NCI-H526 treated with DMSO at 0.1 percent for 48 hours (cell line): ENCODE data around the gene SEPTIN2.
"Not testable (repeated sequence)": the region's sequence is repeated elsewhere in the genome, so short reads cannot be mapped to it uniquely, and the experiment has no call there.

Experiments
- DNase-seq: peaks from one replicate; lab custom pipeline; 2025; lab: John Stamatoyannopoulos, UW

The SEPTIN2 gene

DNA sequence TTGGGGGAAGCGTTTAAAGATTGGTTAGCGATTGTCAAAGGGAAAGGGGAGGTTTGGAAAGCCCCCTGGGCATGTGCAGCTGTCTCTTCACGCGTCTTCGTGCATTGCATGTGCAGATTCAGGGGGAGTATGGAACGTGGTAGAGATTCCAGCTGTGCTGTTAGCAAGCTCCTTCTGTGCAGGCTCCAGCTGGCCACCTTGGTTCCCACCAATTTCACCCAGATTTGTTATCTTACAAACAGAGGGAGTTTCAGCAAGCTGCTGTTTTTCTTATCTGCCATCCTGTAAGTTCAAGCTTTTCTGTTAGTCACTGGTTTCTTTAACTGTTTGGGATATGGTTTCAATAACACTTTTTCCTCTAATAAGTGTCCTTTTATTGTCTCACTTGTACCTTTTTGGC lies 70.8 kb downstream of the SEPTIN2 start:
- DNase-seq, result no peak

- DNase-seq, result no peak
Observed at GRCh38 chr2:241389697-241390096, 74.0 kb downstream of the SEPTIN2 start.

- DNase-seq, result no peak
Observed at GRCh38 chr2:241390301-241391206, 74.8 kb downstream of the SEPTIN2 start.

DNA sequence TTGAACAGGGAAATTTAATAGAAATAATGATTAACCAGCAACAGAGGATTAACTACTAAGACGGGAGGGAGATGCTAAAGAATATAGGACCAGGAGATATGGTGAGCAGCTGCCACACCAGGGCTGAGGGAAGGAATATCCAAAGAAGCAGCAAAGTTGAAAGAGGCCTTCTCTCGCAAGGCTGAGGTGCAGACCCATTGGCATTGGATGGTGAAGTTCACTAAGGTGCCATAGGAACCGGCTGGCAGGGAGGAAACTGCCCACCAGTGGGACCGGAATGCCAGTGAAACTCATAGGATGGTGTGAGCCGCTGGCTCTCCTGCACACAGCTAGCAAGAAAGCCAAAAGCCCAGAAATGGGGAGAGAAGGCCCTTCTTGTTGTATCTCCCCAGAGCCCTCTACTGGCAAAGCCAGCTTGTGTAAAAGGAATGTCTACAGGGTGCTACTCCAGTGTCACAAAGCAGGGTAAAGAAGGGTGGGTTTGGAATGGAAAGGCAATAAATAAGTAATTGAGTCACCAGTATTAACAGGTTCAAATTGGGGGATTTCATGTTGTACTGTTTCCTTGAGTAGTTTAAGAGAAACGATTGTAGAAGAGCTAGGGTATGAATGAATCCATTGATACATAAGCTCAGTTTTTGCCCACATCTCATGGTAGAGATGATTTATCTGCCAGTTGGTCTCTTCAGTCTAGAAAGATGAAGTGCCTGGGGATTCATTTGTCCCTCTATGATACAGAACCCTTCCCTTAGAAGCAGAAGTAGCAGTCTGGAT lies 76.4 kb downstream of the SEPTIN2 start:
- DNase-seq, result no peak

- DNase-seq, result not testable (repeated sequence)
Observed at GRCh38 chr2:241392753-241393152, 77.0 kb downstream of the SEPTIN2 start.

- no peak for DNase-seq
Observed at GRCh38 chr2:241393524-241394196, 77.9 kb downstream of the SEPTIN2 start.

DNA sequence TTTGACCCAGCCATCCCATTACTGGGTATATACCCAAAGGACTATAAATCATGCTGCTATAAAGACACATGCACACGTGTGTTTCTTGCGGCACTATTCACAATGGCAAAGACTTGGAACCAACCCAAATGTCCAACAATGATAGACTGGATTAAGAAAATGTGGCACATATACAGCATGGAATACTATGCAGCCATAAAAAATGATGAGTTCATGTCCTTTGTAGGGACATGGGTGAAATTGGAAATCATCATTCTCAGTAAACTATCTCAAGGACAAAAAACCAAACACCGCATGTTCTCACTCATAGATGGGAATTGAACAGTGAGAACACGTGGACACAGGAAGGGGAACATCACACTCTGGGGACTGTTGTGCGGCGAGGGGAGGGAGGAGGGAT lies 81.1 kb downstream of the SEPTIN2 start:
- DNase-seq, result not testable (repeated sequence)

DNA sequence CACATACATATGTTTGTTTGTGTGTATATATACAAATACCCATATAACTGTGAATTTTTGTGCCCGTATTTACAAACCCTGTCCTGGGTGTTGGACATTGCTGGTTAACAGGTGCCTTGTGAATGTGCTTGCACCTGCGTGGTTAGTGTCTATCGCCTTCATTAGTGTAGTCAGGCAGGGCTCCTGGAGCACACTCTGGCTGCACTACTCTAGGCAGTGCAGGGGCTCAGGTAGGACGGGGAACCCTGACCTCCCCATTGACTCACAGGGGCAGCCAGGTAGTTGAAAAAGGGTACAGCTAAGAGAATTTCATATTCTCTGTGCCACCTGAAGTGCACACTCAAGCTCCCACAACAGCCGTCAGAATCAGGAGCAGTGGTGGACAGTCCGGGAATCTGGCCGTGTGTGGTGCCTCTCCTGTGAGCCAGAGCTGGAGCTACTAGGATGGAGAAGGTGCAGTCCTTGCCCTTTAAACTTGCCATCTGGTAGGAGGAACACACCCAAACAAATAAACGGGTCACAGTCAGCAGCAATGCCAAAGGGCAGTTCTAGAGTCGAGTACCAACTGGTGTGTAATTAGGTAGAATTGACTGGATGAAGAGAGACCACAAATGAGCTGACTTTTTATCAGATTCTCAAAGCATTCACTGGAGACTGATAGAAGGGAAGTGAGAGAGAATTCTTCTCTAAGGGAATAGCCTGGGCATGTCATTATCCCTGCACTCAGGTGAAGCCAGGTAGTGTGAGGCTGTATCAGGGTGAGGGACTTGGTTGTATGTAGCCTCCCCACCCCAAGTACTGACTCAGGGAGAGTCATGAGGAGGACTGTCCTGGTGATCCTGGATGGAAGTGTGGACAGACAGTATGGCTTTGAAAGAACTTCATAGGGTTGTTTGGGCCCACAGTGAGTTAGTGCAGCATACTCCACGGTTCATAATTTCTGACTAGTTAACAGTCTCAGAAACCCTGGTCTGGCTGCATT lies 84.5 kb downstream of the SEPTIN2 start:
- DNase-seq, result no peak
